Erythroblast (primary cell): ENCODE data around the gene ANKH.

Source experiments
- GATA1 ChIP-seq: IDR thresholded peaks from 2 replicates; pipeline ENCODE4 v1.6.1; 2011; ENCODE audit warnings: low read depth, mild to moderate bottlenecking, control low read depth, low read length, moderate library complexity
- POLR2A ChIP-seq: IDR thresholded peaks from 2 replicates; pipeline ENCODE4 v1.6.1; 2011; ENCODE audit warnings: mild to moderate bottlenecking, low read length

DNA sequence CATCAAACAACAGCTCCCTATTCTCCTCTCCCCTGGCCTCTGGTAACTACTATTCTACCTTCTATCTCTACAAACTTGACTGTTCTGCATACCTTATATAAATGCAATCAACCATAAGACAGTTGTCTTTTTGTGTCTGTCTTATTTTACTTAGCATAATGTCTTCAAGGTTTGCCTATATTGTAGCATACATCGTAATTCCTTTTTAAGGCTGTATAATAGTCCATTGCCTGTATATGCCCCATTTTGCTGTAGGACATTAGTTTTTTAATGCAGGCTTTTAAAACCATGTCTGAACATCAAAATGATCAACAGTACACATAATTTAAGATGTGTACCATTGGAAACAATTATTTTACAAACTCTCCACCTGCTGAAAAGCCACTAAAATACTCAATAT, 12.4 kb downstream of the ANKH start:
- TF ChIP-seq POLR2A (no peak), GATA1 (no peak)
